GM23338 (cell line): ENCODE data around the gene AOPEP. TPM values are rescaled to one million over a fixed set of nuclear protein-coding genes. Genes with fewer than 3 reads are reported as not detected.

Source experiments
- ATAC-seq: fragments of 200-7000 bp; cut with Tn5 transposase; 3 replicates; pipeline ENCODE4 v1.9.1; 2020
- DNase-seq: peaks from one replicate; pipeline ENCODE4 v3.0.0-alpha.2; 2015; ENCODE audit warnings: low spot score
- H2AFZ ChIP-seq: fragments of 200-600 bp; sonication (generic); 2 replicates; pipeline ENCODE4 v1.8.0; 2016; ENCODE audit warnings: antibody characterized with exemption, mild to moderate bottlenecking, moderate library complexity
- H3F3A ChIP-seq: fragments of 200-600 bp; sonication (generic); replicated peaks from 2 replicates; pipeline ENCODE4 v1.8.0; 2017; ENCODE audit warnings: antibody characterized with exemption, mixed run types, low read depth
- H3K27ac ChIP-seq: fragments of 200-600 bp; sonication (generic); 2 replicates; pipeline ENCODE4 v1.6.1; 2016; ENCODE audit warnings: low read depth
- H3K27me3 ChIP-seq: fragments of 200-600 bp; sonication (generic); 2 replicates; pipeline ENCODE4 v1.8.0; 2016; ENCODE audit warnings: mild to moderate bottlenecking, mixed run types, moderate library complexity; ENCODE audit not compliant: insufficient read depth
- H3K36me3 ChIP-seq: fragments of 200-600 bp; sonication (generic); 2 replicates; pipeline ENCODE4 v1.8.0; 2016; ENCODE audit warnings: mild to moderate bottlenecking; ENCODE audit not compliant: insufficient read depth
- H3K4me1 ChIP-seq: fragments of 200-600 bp; sonication (generic); 2 replicates; pipeline ENCODE4 v1.8.0; 2016; ENCODE audit warnings: mild to moderate bottlenecking, moderate library complexity; ENCODE audit not compliant: insufficient read depth
- H3K4me2 ChIP-seq: fragments of 200-600 bp; sonication (generic); 2 replicates; pipeline ENCODE4 v1.7.1; 2017; ENCODE audit warnings: mixed run types
- H3K4me3 ChIP-seq: fragments of 200-600 bp; sonication (generic); 2 replicates; pipeline ENCODE4 v1.6.1; 2016; ENCODE audit warnings: mixed run types
- H3K79me2 ChIP-seq: fragments of 200-600 bp; sonication (generic); replicated peaks from 2 replicates; pipeline ENCODE4 v1.8.0; 2017; ENCODE audit warnings: mild to moderate bottlenecking; ENCODE audit not compliant: insufficient read depth
- H3K9me2 ChIP-seq: fragments of 200-600 bp; sonication (generic); 2 replicates; pipeline ENCODE4 v1.8.0; 2017; ENCODE audit not compliant: insufficient read depth
- H4K20me1 ChIP-seq: fragments of 200-600 bp; sonication (generic); replicated peaks from 2 replicates; pipeline ENCODE4 v1.8.0; 2017; ENCODE audit warnings: mild to moderate bottlenecking; ENCODE audit not compliant: insufficient read depth
- H3K27ac Mint-ChIP-seq: 2 replicates; pipeline ENCODE4 v1.8.0; 2020; ENCODE audit warnings: inconsistent platforms, mild to moderate bottlenecking, moderate library complexity, mixed read lengths
- H3K27me3 Mint-ChIP-seq: 3 replicates; pipeline ENCODE4 v1.8.0; 2022; ENCODE audit warnings: low read depth, mild to moderate bottlenecking, moderate library complexity, mixed read lengths, inconsistent platforms; ENCODE audit not compliant: insufficient read depth, poor library complexity
- H3K36me3 Mint-ChIP-seq: 3 replicates; pipeline ENCODE4 v1.8.0; 2021; ENCODE audit warnings: low read depth, mild to moderate bottlenecking, inconsistent platforms, moderate library complexity, mixed read lengths
- H3K4me1 Mint-ChIP-seq: 3 replicates; pipeline ENCODE4 v1.8.0; 2020; ENCODE audit warnings: mild to moderate bottlenecking, inconsistent platforms, mixed read lengths
- H3K4me3 Mint-ChIP-seq: 3 replicates; pipeline ENCODE4 v1.8.0; 2021; ENCODE audit warnings: moderate library complexity, mild to moderate bottlenecking, inconsistent platforms, mixed read lengths
- H3K9me3 Mint-ChIP-seq: 3 replicates; pipeline ENCODE4 v1.8.0; 2020; ENCODE audit warnings: moderate library complexity, mild to moderate bottlenecking, inconsistent platforms, mixed read lengths
- CREB1 ChIP-seq: fragments of 250-450 bp; sonication (Bioruptor Pico); IDR thresholded peaks from 2 replicates; pipeline ENCODE4 v1.5.0; 2020; ENCODE audit warnings: low read depth, mild to moderate bottlenecking, moderate library complexity
- EZH2 ChIP-seq: fragments of 200-600 bp; sonication (generic); IDR thresholded peaks from one replicate; pipeline ENCODE4 v1.8.0; 2017; ENCODE audit warnings: antibody characterized with exemption, mild to moderate bottlenecking, low read depth; ENCODE audit not compliant: unreplicated experiment
- EZH2phosphoT487 ChIP-seq: fragments of 200-600 bp; sonication (generic); IDR thresholded peaks from one replicate; pipeline ENCODE4 v1.8.1; 2018; ENCODE audit warnings: antibody characterized with exemption; ENCODE audit not compliant: unreplicated experiment
- JUNB ChIP-seq: IDR thresholded peaks from one replicate; pipeline ENCODE4 v1.6.1; 2016; ENCODE audit warnings: antibody characterized with exemption; ENCODE audit not compliant: unreplicated experiment
- NANOG ChIP-seq: IDR thresholded peaks from 2 replicates; pipeline ENCODE4 v1.6.1; 2016; ENCODE audit warnings: antibody characterized with exemption, borderline replicate concordance
- POLR2AphosphoS5 ChIP-seq: IDR thresholded peaks from 2 replicates; pipeline ENCODE4 v1.6.1; 2016; ENCODE audit warnings: antibody characterized with exemption, low read depth
- STAT1 ChIP-seq: IDR thresholded peaks from one replicate; pipeline ENCODE4 v1.6.1; 2016; ENCODE audit warnings: antibody characterized with exemption; ENCODE audit not compliant: unreplicated experiment
- ZNF114 ChIP-seq: fragments of 250-450 bp; sonication (Bioruptor Pico); IDR thresholded peaks from 2 replicates; pipeline ENCODE4 v1.5.0; 2020; ENCODE audit warnings: mild to moderate bottlenecking, moderate library complexity
- ZNF331 ChIP-seq: fragments of 250-450 bp; sonication (Bioruptor Pico); IDR thresholded peaks from 2 replicates; pipeline ENCODE4 v1.5.0; 2020; ENCODE audit warnings: low read depth, mild to moderate bottlenecking, moderate library complexity
- polyA plus RNA-seq: library from polyadenylated mRNA; unstranded; fragments of >200 nt; fragmentation: Nextera tagmentation; extraction: Ambion mirVana; gene quantifications from 2 replicates; pipeline ENCODE4 v1.2.1, GENCODE V29; 2016
- total RNA-seq: library from RNA; depleted of rRNA; stranded (reverse); fragments of >200 nt; shearing (Covaris generic); gene quantifications from 2 replicates; pipeline ENCODE4 v1.2.3, GENCODE V29; 2014
- TF ChIP-seq, protein P1 (sequence below): IDR thresholded peaks from 2 replicates; pipeline ENCODE4 v1.6.1; 2016; ENCODE audit warnings: antibody characterized with exemption
- TF ChIP-seq, protein P2 (sequence below): fragments of 250-450 bp; sonication (Bioruptor Pico); IDR thresholded peaks from 2 replicates; pipeline ENCODE4 v1.5.0; 2020; ENCODE audit warnings: mild to moderate bottlenecking, moderate library complexity
- TF ChIP-seq, protein P3 (sequence below): IDR thresholded peaks from one replicate; pipeline ENCODE4 v1.6.1; 2018; ENCODE audit warnings: antibody characterized with exemption; ENCODE audit not compliant: unreplicated experiment
- TF ChIP-seq, protein P4 (sequence below), 2 experiments: fragments of 200-600 bp in 1 of 2; sonication (generic) in 1 of 2; conservative IDR thresholded peaks; 2 replicates each; pipeline versions ENCODE4 v1.5.1 to v1.6.1; 2016 to 2017; ENCODE audit warnings: antibody characterized with exemption in 2 of 2, low read depth in 2 of 2, mild to moderate bottlenecking in 2 of 2, moderate library complexity in 1 of 2

The AOPEP gene
- total and polyA plus RNA-seq, 2 experiments from 2014 or later: 7.0 to 16.5 TPM

DNA sequence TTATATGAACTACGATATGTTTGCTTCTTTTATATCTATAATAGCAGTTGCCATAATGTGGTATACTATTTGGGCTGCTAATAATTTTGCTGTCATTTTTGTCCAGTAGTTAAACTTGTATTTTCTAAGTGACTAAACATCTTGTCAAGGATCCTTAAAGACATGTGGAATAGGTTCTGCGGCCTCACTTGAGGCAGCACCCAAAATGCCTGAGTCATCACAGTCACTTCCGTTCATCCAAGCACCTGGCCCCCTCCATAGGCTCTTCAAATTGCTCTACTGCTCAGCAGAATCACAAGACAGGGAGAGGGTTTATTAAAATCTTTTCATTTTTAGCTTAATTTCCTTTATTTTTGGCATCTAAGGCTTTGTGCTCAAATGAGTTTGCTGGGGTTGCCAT lies 259.1 kb downstream of the AOPEP start:
- H3K27ac Mint-ChIP-seq: no peak overlapping the region
- H3K9me2 ChIP-seq: no peaks in the 10 kb centered on the region
- no peaks in the 10 kb centered on the region for H3F3A ChIP-seq
- H3K4me3 Mint-ChIP-seq: no peak overlapping the region
- H3K4me2 ChIP-seq: no peak overlapping the region
- no peak overlapping the region for H3K27ac ChIP-seq
- no peak for TF ChIP-seq NANOG
- TF ChIP-seq, protein P1, sequence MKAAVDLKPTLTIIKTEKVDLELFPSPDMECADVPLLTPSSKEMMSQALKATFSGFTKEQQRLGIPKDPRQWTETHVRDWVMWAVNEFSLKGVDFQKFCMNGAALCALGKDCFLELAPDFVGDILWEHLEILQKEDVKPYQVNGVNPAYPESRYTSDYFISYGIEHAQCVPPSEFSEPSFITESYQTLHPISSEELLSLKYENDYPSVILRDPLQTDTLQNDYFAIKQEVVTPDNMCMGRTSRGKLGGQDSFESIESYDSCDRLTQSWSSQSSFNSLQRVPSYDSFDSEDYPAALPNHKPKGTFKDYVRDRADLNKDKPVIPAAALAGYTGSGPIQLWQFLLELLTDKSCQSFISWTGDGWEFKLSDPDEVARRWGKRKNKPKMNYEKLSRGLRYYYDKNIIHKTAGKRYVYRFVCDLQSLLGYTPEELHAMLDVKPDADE: no peak
- no peak for TF ChIP-seq CREB1
- no peak for TF ChIP-seq ZNF331 (CRISPR knock-in tag)
- TF ChIP-seq EZH2phosphoT487: no peak
- TF ChIP-seq EZH2: no peak
- TF ChIP-seq STAT1: no peak
- TF ChIP-seq, protein P2, sequence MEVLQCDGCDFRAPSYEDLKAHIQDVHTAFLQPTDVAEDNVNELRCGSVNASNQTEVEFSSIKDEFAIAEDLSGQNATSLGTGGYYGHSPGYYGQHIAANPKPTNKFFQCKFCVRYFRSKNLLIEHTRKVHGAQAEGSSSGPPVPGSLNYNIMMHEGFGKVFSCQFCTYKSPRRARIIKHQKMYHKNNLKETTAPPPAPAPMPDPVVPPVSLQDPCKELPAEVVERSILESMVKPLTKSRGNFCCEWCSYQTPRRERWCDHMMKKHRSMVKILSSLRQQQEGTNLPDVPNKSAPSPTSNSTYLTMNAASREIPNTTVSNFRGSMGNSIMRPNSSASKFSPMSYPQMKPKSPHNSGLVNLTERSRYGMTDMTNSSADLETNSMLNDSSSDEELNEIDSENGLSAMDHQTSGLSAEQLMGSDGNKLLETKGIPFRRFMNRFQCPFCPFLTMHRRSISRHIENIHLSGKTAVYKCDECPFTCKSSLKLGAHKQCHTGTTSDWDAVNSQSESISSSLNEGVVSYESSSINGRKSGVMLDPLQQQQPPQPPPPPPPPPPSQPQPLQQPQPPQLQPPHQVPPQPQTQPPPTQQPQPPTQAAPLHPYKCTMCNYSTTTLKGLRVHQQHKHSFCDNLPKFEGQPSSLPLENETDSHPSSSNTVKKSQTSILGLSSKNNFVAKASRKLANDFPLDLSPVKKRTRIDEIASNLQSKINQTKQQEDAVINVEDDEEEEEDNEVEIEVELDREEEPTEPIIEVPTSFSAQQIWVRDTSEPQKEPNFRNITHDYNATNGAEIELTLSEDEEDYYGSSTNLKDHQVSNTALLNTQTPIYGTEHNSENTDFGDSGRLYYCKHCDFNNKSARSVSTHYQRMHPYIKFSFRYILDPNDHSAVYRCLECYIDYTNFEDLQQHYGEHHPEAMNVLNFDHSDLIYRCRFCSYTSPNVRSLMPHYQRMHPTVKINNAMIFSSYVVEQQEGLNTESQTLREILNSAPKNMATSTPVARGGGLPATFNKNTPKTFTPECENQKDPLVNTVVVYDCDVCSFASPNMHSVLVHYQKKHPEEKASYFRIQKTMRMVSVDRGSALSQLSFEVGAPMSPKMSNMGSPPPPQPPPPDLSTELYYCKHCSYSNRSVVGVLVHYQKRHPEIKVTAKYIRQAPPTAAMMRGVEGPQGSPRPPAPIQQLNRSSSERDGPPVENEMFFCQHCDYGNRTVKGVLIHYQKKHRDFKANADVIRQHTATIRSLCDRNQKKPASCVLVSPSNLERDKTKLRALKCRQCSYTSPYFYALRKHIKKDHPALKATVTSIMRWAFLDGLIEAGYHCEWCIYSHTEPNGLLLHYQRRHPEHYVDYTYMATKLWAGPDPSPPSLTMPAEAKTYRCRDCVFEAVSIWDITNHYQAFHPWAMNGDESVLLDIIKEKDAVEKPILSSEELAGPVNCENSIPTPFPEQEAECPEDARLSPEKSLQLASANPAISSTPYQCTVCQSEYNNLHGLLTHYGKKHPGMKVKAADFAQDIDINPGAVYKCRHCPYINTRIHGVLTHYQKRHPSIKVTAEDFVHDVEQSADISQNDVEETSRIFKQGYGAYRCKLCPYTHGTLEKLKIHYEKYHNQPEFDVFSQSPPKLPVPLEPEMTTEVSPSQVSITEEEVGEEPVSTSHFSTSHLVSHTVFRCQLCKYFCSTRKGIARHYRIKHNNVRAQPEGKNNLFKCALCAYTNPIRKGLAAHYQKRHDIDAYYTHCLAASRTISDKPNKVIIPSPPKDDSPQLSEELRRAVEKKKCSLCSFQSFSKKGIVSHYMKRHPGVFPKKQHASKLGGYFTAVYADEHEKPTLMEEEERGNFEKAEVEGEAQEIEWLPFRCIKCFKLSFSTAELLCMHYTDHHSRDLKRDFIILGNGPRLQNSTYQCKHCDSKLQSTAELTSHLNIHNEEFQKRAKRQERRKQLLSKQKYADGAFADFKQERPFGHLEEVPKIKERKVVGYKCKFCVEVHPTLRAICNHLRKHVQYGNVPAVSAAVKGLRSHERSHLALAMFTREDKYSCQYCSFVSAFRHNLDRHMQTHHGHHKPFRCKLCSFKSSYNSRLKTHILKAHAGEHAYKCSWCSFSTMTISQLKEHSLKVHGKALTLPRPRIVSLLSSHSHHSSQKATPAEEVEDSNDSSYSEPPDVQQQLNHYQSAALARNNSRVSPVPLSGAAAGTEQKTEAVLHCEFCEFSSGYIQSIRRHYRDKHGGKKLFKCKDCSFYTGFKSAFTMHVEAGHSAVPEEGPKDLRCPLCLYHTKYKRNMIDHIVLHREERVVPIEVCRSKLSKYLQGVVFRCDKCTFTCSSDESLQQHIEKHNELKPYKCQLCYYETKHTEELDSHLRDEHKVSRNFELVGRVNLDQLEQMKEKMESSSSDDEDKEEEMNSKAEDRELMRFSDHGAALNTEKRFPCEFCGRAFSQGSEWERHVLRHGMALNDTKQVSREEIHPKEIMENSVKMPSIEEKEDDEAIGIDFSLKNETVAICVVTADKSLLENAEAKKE (CRISPR knock-in tag): no peak
- no peak for TF ChIP-seq POLR2AphosphoS5
- TF ChIP-seq, protein P3, sequence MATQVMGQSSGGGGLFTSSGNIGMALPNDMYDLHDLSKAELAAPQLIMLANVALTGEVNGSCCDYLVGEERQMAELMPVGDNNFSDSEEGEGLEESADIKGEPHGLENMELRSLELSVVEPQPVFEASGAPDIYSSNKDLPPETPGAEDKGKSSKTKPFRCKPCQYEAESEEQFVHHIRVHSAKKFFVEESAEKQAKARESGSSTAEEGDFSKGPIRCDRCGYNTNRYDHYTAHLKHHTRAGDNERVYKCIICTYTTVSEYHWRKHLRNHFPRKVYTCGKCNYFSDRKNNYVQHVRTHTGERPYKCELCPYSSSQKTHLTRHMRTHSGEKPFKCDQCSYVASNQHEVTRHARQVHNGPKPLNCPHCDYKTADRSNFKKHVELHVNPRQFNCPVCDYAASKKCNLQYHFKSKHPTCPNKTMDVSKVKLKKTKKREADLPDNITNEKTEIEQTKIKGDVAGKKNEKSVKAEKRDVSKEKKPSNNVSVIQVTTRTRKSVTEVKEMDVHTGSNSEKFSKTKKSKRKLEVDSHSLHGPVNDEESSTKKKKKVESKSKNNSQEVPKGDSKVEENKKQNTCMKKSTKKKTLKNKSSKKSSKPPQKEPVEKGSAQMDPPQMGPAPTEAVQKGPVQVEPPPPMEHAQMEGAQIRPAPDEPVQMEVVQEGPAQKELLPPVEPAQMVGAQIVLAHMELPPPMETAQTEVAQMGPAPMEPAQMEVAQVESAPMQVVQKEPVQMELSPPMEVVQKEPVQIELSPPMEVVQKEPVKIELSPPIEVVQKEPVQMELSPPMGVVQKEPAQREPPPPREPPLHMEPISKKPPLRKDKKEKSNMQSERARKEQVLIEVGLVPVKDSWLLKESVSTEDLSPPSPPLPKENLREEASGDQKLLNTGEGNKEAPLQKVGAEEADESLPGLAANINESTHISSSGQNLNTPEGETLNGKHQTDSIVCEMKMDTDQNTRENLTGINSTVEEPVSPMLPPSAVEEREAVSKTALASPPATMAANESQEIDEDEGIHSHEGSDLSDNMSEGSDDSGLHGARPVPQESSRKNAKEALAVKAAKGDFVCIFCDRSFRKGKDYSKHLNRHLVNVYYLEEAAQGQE: no peak
- TF ChIP-seq ZNF114: no peak
- TF ChIP-seq, protein P4, sequence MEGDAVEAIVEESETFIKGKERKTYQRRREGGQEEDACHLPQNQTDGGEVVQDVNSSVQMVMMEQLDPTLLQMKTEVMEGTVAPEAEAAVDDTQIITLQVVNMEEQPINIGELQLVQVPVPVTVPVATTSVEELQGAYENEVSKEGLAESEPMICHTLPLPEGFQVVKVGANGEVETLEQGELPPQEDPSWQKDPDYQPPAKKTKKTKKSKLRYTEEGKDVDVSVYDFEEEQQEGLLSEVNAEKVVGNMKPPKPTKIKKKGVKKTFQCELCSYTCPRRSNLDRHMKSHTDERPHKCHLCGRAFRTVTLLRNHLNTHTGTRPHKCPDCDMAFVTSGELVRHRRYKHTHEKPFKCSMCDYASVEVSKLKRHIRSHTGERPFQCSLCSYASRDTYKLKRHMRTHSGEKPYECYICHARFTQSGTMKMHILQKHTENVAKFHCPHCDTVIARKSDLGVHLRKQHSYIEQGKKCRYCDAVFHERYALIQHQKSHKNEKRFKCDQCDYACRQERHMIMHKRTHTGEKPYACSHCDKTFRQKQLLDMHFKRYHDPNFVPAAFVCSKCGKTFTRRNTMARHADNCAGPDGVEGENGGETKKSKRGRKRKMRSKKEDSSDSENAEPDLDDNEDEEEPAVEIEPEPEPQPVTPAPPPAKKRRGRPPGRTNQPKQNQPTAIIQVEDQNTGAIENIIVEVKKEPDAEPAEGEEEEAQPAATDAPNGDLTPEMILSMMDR (conservative IDR thresholded peaks at IDR 0.05; ENCODE audit: low read depth in 2 of 2): no peak
- no peak for TF ChIP-seq JUNB
- no peaks in the 10 kb centered on the region for H3K27me3 Mint-ChIP-seq
- H3K36me3 Mint-ChIP-seq: no peaks in the 10 kb centered on the region
- ATAC-seq (no peak), DNase-seq (no peak)
- H3K4me1 ChIP-seq: peaks cover 10% of the 10 kb centered on the region
- H3K36me3 ChIP-seq: no peaks in the 10 kb centered on the region
- H3K4me1 Mint-ChIP-seq: peaks cover 24% of the 10 kb centered on the region
- H3K27me3 ChIP-seq: no peaks in the 10 kb centered on the region
- no peak overlapping the region for H2AFZ ChIP-seq
- H4K20me1 ChIP-seq: no peaks in the 10 kb centered on the region
- H3K4me3 ChIP-seq: no peak overlapping the region
- no peaks in the 10 kb centered on the region for H3K9me3 Mint-ChIP-seq
- H3K79me2 ChIP-seq: no peaks in the 10 kb centered on the region
